SH-SY5Y (cell line): ENCODE data around the gene PRMT7.

Experiments
- GATA2 ChIP-seq: IDR thresholded peaks from 2 replicates; pipeline ENCODE4 v1.6.1; 2011; ENCODE audit warnings: mild to moderate bottlenecking, low read depth, low read length
- GATA3 ChIP-seq: IDR thresholded peaks from 2 replicates; pipeline ENCODE4 v1.6.1; 2011; ENCODE audit warnings: low read depth, mild to moderate bottlenecking, low read length, moderate library complexity

GRCh38 chr16:68345958-68346635 lies 35.3 kb downstream of the PRMT7 start:
- no peak for TF ChIP-seq GATA2
- no peak for TF ChIP-seq GATA3
